PFSK-1 (cell line): Measurements from ENCODE around the gene GMIP.

Experiments used
- POLR2AphosphoS5 ChIP-seq: IDR thresholded peaks from 2 replicates; pipeline ENCODE4 v1.6.1; 2012; ENCODE audit warnings: low read depth, mild to moderate bottlenecking, control low read depth, low read length, moderate library complexity
- TAF1 ChIP-seq: IDR thresholded peaks from 2 replicates; pipeline ENCODE4 v1.6.1; 2012; ENCODE audit warnings: low read length, control low read depth, borderline replicate concordance; ENCODE audit not compliant: insufficient read depth
- TF ChIP-seq, protein P1 (sequence below), 2 experiments: IDR thresholded peaks; 2 replicates each; pipeline versions ENCODE4 v1.6.1 to v1.8.0; 2011 to 2012; ENCODE audit warnings: low read depth in 2 of 2, low read length in 2 of 2, control low read depth in 1 of 2, inconsistent platforms in 1 of 2, mild to moderate bottlenecking in 1 of 2, moderate library complexity in 1 of 2; ENCODE audit not compliant: insufficient read depth in 1 of 2

DNA sequence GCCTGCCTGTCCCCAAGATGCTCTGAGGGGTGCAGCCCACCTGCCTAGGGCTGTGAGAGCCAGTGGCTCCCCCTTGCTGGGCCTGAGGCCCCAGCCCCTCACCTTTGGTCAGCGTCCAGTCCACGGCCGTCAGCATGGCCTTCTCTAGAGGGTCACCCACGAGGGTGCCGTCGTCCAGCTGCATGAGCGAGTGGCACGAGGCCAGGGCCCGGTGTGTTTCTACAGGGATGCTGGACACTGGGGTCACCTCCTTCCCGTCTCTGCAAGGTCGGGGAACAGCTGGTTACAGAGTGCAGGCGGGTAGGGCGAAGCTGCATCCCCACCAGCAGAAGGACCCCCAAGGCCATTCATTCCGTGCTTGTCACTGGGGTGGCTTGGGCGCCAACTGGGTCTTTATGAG lies 11.0 kb upstream of the GMIP start:
- TF ChIP-seq, protein P1, sequence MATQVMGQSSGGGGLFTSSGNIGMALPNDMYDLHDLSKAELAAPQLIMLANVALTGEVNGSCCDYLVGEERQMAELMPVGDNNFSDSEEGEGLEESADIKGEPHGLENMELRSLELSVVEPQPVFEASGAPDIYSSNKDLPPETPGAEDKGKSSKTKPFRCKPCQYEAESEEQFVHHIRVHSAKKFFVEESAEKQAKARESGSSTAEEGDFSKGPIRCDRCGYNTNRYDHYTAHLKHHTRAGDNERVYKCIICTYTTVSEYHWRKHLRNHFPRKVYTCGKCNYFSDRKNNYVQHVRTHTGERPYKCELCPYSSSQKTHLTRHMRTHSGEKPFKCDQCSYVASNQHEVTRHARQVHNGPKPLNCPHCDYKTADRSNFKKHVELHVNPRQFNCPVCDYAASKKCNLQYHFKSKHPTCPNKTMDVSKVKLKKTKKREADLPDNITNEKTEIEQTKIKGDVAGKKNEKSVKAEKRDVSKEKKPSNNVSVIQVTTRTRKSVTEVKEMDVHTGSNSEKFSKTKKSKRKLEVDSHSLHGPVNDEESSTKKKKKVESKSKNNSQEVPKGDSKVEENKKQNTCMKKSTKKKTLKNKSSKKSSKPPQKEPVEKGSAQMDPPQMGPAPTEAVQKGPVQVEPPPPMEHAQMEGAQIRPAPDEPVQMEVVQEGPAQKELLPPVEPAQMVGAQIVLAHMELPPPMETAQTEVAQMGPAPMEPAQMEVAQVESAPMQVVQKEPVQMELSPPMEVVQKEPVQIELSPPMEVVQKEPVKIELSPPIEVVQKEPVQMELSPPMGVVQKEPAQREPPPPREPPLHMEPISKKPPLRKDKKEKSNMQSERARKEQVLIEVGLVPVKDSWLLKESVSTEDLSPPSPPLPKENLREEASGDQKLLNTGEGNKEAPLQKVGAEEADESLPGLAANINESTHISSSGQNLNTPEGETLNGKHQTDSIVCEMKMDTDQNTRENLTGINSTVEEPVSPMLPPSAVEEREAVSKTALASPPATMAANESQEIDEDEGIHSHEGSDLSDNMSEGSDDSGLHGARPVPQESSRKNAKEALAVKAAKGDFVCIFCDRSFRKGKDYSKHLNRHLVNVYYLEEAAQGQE (IDR thresholded peaks at IDR 0.05; ENCODE audit: insufficient read depth in 1 of 2, low read depth in 2 of 2, low read length in 2 of 2) = no peak
- TF ChIP-seq TAF1 (no peak), POLR2AphosphoS5 (no peak)
